ENCODE data around the gene DPP3. TPM values are rescaled to one million over a fixed set of nuclear protein-coding genes. Genes with fewer than 3 reads are reported as not detected.

The DPP3 gene
- total RNA-seq, 4 donors from 2014 or later = 17.8 to 33.3 (median 20.2) TPM

- intact Hi-C loops (cut with DNase I) = no loop called here
- Histone ChIP-seq H3K36me3 (peaks cover 24 to 72% (median 52%) of the 10 kb centered on the region in 4 donors), H3K27me3 (no peaks in the 10 kb centered on the region), H3K9me3 (no peaks in the 10 kb centered on the region), H3K27ac (replicated peaks in 1 of 4) (no peak overlapping the region), H3K4me1 (peaks cover 10 to 21% (median 17%) of the 10 kb centered on the region in 4 donors), H3K4me3 (no peak overlapping the region)
- TF ChIP-seq CTCF (IDR thresholded peaks at IDR 0.05) (no peak), POLR2AphosphoS5 (IDR thresholded peaks at IDR 0.05) (no peak), POLR2A (IDR thresholded peaks at IDR 0.05; ENCODE audit: low read depth) (no peak), EP300 (IDR thresholded peaks at IDR 0.05) (no peak)
- DNase-seq (ENCODE audit: extremely low spot score) = no peak
- WGBS = 96% methylated on average over 16 of the region's 16 CpGs
Observed at GRCh38 chr11:66471142-66471541, 9.1 kb upstream of the DPP3 start.

- Histone ChIP-seq H3K4me1 (peaks cover 10 to 18% (median 15%) of the 10 kb centered on the region in 4 donors), H3K27me3 (no peaks in the 10 kb centered on the region), H3K27ac (replicated peaks in 1 of 4) (no peak overlapping the region), H3K36me3 (peaks cover 24 to 75% (median 53%) of the 10 kb centered on the region in 4 donors), H3K9me3 (no peaks in the 10 kb centered on the region), H3K4me3 (no peak overlapping the region)
- WGBS = 91% methylated on average over 7 of the region's 9 CpGs
- no peak for DNase-seq (ENCODE audit: extremely low spot score)
- TF ChIP-seq POLR2A (IDR thresholded peaks at IDR 0.05; ENCODE audit: low read depth) (no peak), EP300 (IDR thresholded peaks at IDR 0.05) (no peak)
- intact Hi-C loops (cut with DNase I) = no loop called here
Observed at GRCh38 chr11:66472054-66472453, 8.2 kb upstream of the DPP3 start.

- no peak for DNase-seq (ENCODE audit: extremely low spot score)
- no peaks in the 10 kb centered on the region for H3K27me3 ChIP-seq
- H3K9me3 ChIP-seq = no peaks in the 10 kb centered on the region
- H3K4me3 ChIP-seq = no peak overlapping the region
- intact Hi-C loops (cut with DNase I) = no loop called here
- 80% methylated on average over 4 of the region's 11 CpGs for WGBS
- no peak overlapping the region for H3K27ac ChIP-seq (replicated peaks in 1 of 4)
- H3K4me1 ChIP-seq = peaks cover 0 to 8% (median 4%) of the 10 kb centered on the region in 4 donors
- TF ChIP-seq EP300 (IDR thresholded peaks at IDR 0.05) (no peak), POLR2A (IDR thresholded peaks at IDR 0.05; ENCODE audit: low read depth) (no peak), CTCF (IDR thresholded peaks at IDR 0.05) (no peak), POLR2AphosphoS5 (IDR thresholded peaks at IDR 0.05) (no peak)
- peaks cover 24 to 75% (median 55%) of the 10 kb centered on the region in 4 donors for H3K36me3 ChIP-seq
Observed at GRCh38 chr11:66473167-66473566, 7.1 kb upstream of the DPP3 start.

GRCh38 chr11:66473608-66474515 is 6.4 kb upstream of the DPP3 start:
- TF ChIP-seq EP300 (IDR thresholded peaks at IDR 0.05) (no peak), POLR2A (IDR thresholded peaks at IDR 0.05; ENCODE audit: low read depth) (no peak), POLR2AphosphoS5 (IDR thresholded peaks at IDR 0.05) (no peak), CTCF (IDR thresholded peaks at IDR 0.05) (no peak)
- Histone ChIP-seq H3K9me3 (no peaks in the 10 kb centered on the region), H3K4me3 (no peak overlapping the region), H3K4me1 (peaks cover 0 to 7% (median 5%) of the 10 kb centered on the region in 4 donors), H3K27me3 (no peaks in the 10 kb centered on the region), H3K36me3 (peaks cover 24 to 71% (median 55%) of the 10 kb centered on the region in 4 donors), H3K27ac (replicated peaks in 1 of 4) (no peak overlapping the region)
- no peak for DNase-seq (ENCODE audit: extremely low spot score)
- WGBS = 92% methylated on average over 10 of the region's 20 CpGs
- intact Hi-C loops (cut with DNase I) = no loop called here

GRCh38 chr11:66475349-66476172 is 4.7 kb upstream of the DPP3 start:
- TF ChIP-seq POLR2AphosphoS5 (IDR thresholded peaks at IDR 0.05) (no peak), CTCF (IDR thresholded peaks at IDR 0.05) (no peak), POLR2A (IDR thresholded peaks at IDR 0.05; ENCODE audit: low read depth) (no peak), EP300 (IDR thresholded peaks at IDR 0.05) (no peak)
- no peaks in the 10 kb centered on the region for H3K9me3 ChIP-seq
- H3K27me3 ChIP-seq = no peaks in the 10 kb centered on the region
- no peak for DNase-seq (ENCODE audit: extremely low spot score)
- H3K36me3 ChIP-seq = peaks cover 24 to 58% (median 55%) of the 10 kb centered on the region in 4 donors
- WGBS = 95% methylated on average over 20 of the region's 44 CpGs
- no peak overlapping the region for H3K27ac ChIP-seq (replicated peaks in 1 of 4)
- no peak overlapping the region for H3K4me3 ChIP-seq
- peaks cover 4 to 17% (median 14%) of the 10 kb centered on the region in 4 donors for H3K4me1 ChIP-seq
- intact Hi-C loops (cut with DNase I) = no loop called here

Measured in esophagus muscularis mucosa (tissue), 4 donors.